NCI-H1694 (cell line): ENCODE data around the gene CYP19A1.

ENCODE experiments used
- DNase-seq: peaks from one replicate; lab custom pipeline; 2025; lab: John Stamatoyannopoulos, UW

The CYP19A1 gene

DNA sequence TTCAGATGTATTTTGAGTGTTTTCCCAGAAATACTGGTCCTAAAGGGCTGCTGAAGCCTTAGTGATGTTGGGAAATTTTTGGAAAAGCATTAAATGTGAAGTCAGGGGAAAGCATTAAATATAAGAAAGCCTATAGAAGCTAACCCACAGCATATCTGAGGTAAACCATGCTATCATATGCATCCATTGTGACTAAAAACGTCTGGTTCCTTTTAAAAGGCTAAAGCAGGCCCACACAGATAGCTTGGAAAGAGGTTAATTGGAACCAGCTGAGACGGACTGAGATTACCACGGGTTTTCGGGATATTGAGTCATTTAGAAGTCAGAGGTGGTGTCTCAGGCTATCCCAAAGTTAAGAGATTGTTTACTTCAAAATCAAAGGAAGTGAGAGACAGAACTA lies 78.2 kb downstream of the CYP19A1 start:
- DNase-seq = no peak

DNA sequence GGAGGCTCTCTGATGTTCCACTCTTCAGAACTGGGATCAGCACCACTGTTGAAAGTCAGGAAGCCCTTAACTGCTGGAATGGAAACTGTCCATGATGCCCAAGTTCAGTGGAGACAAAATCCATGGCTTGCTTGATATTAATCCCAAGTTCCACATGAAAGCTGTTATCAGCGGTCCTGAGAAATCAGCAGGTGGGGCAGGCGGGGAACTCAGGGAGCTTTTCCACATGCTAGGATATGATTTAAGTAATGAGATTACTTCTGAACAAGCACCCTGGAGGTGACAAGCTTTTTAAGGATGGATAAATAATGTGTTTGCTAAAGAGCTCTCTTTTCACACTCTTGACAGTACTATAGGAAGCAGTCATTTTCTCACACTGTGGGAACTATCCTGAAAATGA lies 82.9 kb downstream of the CYP19A1 start:
- DNase-seq = no peak

DNA sequence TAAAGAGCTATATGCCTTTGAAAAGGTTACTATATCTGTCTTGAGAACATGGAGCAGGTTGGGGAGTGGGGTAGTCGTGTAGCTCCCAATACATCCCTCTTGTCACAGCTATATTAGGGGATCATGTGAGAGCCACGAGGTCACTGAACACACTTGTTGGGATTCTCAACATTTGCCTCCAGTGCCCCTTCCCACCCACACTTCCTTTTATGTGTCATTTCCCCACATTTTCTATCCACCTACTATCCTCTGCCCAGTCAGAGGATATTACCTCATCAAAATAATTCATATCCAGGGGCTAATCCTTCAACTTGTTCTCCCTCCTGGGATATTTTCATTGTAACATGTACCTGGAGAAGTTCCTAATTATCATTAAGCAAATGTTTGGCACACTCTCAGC lies 85.0 kb downstream of the CYP19A1 start:
- no peak for DNase-seq

DNA sequence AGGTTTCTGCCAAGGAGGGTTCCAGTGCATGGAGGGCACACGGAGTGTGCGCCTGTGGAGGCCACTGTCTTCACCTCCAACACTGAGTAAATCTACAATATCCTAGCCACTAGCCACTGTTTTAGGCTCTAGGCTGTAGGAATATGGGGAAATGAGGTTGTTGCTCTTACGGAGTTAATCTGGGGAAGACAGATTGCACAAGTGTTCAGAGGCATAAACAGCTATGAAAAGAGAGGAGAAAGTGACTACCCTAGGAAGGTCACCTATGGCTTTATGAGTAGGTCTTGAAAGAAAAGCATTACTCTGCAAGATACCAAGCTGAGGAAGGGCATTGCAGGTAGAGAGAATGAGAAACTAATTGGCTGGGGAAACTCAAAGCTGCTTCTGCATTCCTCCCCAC lies 85.7 kb downstream of the CYP19A1 start:
- DNase-seq = no peak

- no peak for DNase-seq
Observed at GRCh38 chr15:51251556-51251955, 86.8 kb downstream of the CYP19A1 start.

DNA sequence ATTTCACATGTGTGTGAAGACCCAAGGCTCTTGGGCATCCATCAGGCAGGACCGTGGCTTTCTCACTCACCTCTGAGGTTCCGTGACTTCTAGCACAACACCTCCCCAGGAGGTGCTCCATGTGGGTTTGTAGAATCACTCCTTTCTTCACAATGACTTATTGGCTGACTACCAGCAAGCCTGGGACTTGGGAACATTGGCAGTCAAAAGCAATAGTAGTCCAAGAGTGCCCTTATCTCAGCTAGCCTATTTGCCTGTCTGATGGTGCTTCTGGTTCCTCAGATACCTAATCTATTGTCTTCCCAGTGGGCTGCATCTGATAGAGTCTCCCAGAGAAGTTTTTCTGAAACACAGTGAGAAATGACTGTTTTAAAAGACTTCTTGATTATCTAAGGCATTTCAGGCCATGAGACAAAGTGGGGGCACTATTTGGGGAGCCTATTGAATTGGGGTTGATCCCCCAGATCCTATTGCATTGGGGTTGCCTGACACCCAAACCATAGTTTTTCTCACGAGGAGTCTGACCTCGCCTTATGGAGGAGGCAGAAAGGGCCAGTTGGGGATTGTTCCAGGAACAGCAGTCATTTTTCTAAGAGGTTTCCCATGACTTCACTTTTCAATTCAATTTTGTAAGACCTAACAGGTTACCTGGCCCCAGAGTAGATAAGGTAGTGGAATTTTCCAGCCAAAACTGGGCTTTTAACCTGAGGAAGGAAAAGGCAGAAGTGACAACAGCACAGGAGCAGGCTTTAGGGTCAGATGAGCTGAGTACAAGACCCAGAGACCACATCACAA lies 88.0 kb downstream of the CYP19A1 start:
- DNase-seq = no peak

GRCh38 chr15:51245628-51246027 lies 92.8 kb downstream of the CYP19A1 start:
- no peak for DNase-seq

GRCh38 chr15:51244423-51244869 lies 94.0 kb downstream of the CYP19A1 start:
- no peak for DNase-seq

DNA sequence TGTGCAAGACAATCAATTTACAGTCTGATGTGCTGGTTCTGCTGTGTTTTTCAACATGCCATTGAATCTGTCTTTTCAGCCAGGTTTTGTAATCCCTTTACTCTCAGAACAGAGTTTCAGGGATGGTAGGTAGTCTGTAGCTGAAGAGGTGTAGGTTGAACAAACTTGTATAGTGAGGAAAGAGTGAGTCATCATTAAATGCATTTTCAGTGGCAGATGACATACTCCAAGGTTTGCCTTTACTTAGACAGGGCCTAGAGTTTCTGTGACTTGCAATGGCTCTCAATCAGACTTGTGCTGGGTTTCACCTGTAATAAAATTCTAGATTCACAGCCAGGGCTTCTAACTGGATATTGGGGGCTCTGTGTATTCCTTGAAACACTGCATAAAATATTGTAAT lies 94.6 kb downstream of the CYP19A1 start:
- DNase-seq = no peak

DNA sequence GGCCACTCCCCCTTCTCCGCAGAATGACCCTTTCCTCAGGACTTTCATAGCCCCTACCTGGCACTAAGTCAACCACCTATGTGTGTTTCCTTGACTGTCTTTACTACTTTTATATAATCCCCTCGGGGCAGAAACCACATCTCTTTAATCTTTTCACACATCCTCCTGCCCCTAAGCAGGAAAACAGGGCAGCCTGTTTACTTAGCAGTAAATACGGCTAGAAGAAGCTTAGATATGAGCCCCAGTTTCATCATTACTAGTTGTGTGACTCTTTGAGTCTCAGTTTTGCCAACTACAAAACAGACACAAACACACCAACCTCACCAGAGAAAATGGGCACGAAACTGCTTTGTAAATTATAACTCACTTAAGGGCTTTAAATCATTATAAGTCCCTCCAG lies 98.3 kb downstream of the CYP19A1 start:
- no peak for DNase-seq

GRCh38 chr15:51237816-51238215 lies 100.6 kb downstream of the CYP19A1 start:
- no peak for DNase-seq

- no peak for DNase-seq
Observed at GRCh38 chr15:51234176-51234927, 104.0 kb downstream of the CYP19A1 start.

- no peak for DNase-seq
Observed at GRCh38 chr15:51232581-51232980, 105.8 kb downstream of the CYP19A1 start.

GRCh38 chr15:51229907-51230330 lies 108.5 kb downstream of the CYP19A1 start:
- no peak for DNase-seq

DNA sequence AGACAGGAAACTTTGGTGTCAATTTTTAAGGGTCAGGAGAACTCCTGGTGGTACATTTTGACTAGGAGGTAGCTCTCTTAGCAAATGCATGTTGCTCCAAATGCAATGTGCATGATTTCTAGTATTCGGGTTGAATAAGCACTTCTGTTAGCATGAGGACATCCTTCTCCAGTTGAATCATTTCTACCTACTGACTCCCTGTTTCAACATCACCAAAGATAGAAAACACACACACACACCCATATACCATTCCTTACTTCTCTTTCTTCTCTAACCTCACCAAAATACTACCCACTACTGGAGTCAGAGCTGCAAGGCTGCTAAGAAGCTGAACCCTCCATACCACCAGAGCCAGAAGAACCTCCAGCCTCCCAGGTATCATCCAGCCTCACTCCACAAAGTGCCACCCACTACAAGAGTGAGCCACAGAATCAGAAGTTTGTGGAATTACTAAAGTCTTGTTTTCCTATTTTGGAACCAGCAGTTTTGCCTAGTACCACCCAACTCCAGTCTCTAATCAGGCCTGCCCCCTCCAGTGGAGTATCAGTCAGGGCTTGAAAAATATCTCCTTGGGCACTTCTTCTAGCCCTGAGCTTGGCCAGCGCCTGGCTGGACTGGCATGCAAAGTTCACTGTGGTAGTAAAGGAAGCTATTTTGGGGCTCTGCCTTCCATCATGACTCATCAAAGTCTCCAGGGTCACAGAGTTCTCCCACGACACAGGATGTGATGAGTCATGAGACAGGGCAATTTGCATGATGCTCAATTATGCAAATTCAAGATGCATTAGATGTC lies 110.3 kb downstream of the CYP19A1 start:
- DNase-seq = no peak

GRCh38 chr15:51226576-51227210 lies 111.7 kb downstream of the CYP19A1 start:
- DNase-seq = no peak

- DNase-seq = no peak
Observed at GRCh38 chr15:51224428-51224827, 114.0 kb downstream of the CYP19A1 start.

DNA sequence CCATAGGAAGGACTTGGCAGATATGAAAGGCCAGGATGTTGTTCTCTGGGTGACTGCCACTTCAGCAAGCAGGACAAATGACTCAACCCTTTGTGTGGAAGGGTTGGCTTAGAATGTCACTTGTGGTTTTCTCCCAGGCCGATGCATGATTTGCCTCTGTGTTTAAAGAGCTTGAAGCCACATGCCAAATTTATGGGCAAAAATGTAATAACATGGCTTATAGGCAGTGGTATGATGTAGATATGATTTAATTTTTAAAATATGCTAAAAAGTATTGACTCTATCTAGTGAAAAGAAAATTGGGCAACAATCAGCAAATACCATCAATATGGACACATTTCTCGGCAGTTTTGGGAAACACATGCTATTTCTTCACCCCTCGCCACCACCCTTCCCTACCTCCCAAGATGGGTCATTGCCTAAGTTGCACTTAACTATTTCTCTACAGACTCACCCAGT lies 114.6 kb downstream of the CYP19A1 start:
- DNase-seq = no peak

- DNase-seq = no peak
Observed at GRCh38 chr15:51218299-51218938, 120.0 kb downstream of the CYP19A1 start.

DNA sequence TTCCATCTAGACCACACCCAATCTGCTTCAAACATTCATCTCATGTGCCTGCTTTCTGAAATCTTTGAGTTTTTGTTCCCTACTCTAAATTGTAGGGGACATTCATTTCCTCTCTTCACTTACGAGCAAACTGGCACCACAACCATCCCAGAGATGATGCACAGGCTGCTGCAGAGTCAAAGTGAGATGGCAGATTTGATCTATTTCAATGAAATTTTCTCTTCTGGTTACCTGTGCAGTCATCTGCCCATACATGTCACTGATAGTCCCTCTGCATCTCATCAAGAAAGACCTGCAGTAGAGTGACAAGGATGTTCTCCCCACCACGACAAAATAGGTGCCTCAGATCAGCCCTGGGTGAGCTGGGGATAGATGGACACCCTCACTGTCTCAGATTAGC lies 125.5 kb downstream of the CYP19A1 start:
- DNase-seq = no peak

- DNase-seq = no peak
Observed at GRCh38 chr15:51212239-51212638, 126.2 kb downstream of the CYP19A1 start.
